HG03060 (cell line): ENCODE measurements around the gene SLC17A7.

Source experiments
- ATAC-seq: cut with Tn5 transposase; IDR thresholded peaks from one replicate; pipeline ENCODE4 v1.9.1; 2021; ENCODE audit warnings: low read depth, moderate number of reproducible peaks; ENCODE audit not compliant: unreplicated experiment

SLC17A7 gene

GRCh38 chr19:49411681-49412326 is 29.5 kb downstream of the SLC17A7 start:
- ATAC-seq, result no peak

DNA sequence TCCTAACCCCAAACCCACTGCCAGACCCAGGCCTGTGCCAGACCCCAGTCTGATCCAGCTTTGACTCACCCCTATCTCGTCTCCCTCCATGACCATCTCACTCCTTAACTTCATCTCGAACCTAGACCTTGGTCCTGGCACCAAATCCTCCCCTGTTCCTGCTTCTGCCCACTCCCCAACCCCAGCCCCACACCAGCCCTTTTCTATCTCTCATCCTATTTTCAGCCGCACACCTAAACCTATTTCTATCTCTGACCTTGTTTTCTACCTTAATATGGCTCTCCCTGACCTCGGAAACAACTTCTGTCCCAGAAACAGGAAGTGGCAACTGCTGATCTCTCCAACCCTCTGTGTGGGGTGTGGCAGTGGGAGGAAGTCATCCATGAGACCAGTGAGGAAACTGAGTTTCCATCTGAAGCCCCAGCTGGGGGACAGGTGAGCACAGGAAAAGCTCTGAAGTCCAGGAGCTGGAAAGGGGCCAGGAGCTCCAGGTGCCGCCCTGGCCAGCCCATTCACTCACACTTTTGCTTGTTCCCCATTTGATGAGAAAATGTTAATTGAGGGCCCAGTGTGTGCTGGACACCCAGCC is 31.8 kb downstream of the SLC17A7 start:
- no peak for ATAC-seq

GRCh38 chr19:49408816-49409440 is 32.4 kb downstream of the SLC17A7 start:
- ATAC-seq, result no peak

GRCh38 chr19:49407482-49408015 is 33.8 kb downstream of the SLC17A7 start:
- no peak for ATAC-seq

DNA sequence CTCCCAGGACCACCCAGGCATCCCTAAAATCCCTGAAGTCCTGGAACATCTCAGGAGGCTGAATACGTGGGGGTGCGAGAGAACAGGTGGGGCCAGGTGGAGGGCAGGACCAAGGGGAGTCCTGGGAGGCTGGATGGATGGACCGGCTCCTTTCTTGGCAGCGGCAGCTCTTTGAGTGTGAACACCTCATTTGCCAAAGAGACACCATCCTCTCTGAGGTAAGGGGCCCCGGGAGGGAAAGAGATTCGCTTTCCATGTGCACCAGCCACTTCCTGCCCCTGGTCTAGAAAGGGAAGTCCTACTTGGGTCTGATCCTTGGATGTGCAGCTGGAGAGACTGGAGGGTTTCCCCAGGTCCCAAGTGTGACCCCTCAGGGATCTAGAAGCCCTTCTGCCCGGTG is 34.2 kb downstream of the SLC17A7 start:
- ATAC-seq, result no peak

DNA sequence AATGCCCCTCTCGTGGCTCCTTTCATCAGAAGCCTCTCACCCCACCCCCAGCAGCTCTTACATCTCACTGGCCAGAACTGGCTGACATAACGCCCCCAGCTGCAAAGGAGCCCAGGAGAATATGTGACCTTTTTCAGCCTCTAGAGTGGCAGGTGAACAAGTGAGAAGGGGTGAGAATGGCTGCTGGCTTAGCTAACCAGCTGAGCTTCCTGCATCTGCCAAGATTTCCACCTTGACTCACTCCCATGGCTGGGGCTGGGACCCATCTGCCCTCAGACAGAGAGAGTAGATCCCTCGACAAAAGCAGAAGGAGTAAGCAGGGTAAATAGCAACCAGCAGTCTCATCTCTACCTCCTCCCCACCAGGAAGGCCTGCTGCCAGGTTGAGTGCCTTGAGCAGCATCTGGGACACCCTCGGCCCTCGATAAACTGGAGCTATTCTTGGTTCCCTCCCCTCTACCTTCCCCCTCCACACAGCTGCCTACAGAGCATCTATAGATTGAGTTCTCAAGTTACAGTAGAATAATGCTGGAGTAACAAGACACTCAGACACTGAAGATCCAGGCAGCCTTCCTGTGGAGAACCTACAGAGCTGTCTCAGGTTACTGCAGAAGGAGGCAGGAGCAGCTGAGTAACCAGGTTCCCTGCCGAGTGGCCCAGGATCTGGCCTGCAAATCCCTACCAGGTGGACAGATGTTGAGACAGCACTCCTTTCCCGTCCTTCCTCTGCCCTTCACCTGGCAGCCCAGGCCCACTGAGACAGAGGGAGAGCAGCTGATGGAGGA is 37.7 kb downstream of the SLC17A7 start:
- ATAC-seq, result no peak

- ATAC-seq, result no peak
These were observed 41.3 kb downstream of the SLC17A7 start for GRCh38 chr19:49400029-49400428.

GRCh38 chr19:49398931-49399330 is 42.4 kb downstream of the SLC17A7 start:
- ATAC-seq, result no peak

GRCh38 chr19:49398001-49398615 is 43.2 kb downstream of the SLC17A7 start:
- no peak for ATAC-seq

DNA sequence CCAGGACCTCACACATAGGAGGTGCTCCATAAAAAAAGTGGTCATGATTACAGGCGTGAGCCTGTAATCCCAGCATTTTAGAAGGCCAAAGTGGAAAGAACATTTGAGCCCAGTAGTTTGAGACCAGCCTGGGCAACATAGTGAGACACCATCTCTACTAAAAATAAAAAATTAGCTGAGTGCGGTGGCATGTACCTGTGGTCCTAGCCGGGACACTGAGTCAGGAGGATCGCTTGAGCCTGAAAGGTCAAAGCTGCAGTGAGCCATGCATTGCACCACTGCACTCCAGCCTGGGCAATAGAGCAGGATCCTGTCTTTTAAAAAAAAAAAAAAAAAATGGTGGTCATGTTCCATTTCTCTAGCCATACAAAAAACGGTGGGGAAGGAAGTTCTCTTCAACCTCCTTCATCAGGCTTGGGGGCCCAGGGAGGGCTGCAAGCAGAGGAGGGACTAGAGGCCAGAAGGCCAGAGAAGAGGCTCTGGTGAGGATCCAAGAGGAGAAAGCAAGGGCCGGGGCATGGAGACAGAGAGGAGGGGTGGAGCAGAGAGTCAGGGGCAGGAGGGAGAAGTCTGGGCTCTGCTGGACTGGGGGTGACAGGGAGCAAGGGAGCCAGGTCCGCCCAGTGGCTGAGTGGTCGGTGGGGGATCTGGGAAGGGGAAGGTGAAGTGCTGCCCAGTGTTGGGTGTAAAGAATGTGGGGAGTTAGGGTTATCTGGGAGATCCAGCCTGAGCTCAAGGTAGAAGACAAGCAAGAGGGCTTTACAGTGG is 44.4 kb downstream of the SLC17A7 start:
- ATAC-seq, result no peak

DNA sequence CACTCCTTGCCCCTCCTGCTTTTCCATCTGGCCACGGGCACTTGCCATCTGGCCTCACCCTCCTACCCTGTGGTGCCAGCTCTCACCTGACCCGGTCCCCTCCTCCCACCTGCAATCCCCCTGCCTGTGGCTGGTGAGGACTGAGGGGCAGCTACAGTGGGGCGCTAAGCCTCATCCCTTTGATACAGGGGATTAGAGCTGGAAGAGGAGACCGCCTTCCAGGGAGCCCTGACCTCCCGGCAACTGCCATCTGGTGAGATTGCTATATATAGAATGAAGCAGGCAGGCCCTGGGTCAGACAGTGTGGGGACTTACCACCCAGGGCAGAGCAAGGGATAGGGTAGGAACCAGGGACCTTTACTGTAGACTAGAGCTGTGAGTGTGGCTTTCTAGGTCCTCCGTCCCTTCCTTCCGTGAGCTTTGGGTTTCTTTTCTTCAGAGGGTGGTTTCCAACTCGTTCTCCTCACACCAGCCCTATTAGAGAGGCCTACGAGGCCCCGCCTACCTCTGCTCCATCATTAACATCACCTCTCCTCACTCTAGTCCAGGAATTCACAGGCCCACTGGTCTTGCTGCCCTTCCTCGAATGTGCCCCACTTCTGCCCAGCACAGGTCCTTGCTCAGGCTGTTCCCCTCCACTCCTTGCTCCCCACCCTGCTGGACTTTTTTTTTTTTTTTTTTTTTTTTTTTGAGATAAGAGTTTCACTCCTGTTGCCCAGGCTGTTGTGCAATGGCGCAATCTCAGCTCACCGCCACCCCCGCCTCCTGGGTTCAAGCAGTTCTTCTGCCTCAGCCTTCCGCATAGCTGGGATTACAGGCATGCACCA is 45.5 kb downstream of the SLC17A7 start:
- no peak for ATAC-seq

GRCh38 chr19:49393881-49394280 is 47.4 kb downstream of the SLC17A7 start:
- no peak for ATAC-seq

- no peak for ATAC-seq
These were observed 49.5 kb downstream of the SLC17A7 start for GRCh38 chr19:49391581-49392399.

GRCh38 chr19:49390929-49391359 is 50.4 kb downstream of the SLC17A7 start:
- ATAC-seq, result no peak

DNA sequence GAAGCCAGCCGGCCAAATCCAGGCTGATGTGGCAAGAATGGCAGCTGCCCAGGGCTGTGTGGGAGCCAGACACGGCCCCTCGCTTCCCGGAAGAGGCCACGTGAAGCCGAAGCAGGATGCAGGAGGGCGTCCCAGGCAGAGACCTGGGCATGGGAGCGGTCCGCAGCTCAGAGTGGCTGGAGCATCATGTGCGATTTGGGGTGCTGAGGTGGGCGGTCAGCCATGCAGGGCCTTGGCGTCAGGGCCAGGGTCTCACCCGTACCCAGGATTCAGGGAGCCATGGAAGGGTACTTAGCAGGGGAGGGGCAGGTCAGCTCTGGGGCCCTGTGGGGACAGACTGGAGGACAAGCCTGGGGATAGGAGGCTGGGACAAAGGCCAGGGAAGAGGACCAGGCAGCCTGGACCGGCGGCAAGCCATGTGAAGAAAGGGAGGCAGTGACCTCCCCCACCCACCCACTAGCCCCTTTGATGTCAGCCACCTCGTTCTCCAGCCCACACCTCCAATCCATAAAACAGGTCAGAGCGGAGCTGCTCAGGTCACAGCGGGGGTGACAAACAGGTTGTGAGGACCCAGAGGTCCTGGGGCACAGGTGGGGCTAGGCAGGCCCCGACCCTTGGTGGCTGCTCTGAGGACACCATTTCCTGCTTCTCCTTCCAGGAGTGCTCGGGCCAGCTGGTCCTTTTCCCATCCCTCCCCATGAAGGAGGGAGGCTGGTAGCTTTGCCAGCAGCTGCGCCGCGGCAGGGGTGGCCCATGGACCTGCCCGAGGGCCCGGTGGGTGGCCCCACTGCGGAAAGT is 51.0 kb downstream of the SLC17A7 start:
- ATAC-seq, result no peak

GRCh38 chr19:49389406-49389805 is 51.9 kb downstream of the SLC17A7 start:
- no peak for ATAC-seq

- ATAC-seq, result no peak
These were observed 53.4 kb downstream of the SLC17A7 start, which contains the start of gene KASH5 for GRCh38 chr19:49387936-49388372. KASH5 (plus strand) TSS chr19:49388249; CDS start chr19:49390884, 2,635 bp downstream.
